NCI-H146 treated with DMSO at 0.1 percent for 48 hours (cell line): ENCODE results near the gene CDC7.
"Not testable (repeated sequence)": the region's sequence is repeated elsewhere in the genome, so short reads cannot be mapped to it uniquely, and the experiment has no call there.

ENCODE experiments used
- DNase-seq: peaks from one replicate; lab custom pipeline; 2025; ENCODE audit not compliant: unreplicated experiment; lab: John Stamatoyannopoulos, UW

Gene CDC7

GRCh38 chr1:91500756-91501522, at the start of gene CDC7:
Gene CDC7, plus strand, starts transcription at chr1:91500851. Its CDS starts 866 bp downstream, at chr1:91501717.
- peak; percentile 92 for DNase-seq

GRCh38 chr1:91454136-91454535, 46.5 kb upstream of the CDC7 start:
- no peak for DNase-seq

GRCh38 chr1:91455334-91455733, 45.3 kb upstream of the CDC7 start:
- no peak for DNase-seq

DNA sequence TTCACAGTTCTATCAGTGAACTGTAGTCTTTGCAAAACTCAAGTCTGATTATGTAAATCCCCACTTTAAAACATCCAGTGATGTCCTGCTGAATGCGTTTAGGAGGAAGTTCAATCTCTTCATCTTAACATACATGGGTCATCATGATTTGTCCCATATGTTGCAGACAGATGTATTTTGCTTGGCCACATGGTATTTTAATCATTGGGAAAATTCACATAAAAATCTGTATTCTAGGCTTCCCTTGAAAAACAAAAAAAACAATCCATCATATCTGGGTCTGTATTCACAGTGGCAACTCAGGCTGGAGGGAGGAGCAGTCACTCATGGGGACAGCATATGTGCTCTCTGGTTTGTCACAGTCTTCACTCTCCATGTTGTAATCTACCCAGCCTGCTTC, 44.8 kb upstream of the CDC7 start:
- no peak for DNase-seq

GRCh38 chr1:91465350-91465749, 35.3 kb upstream of the CDC7 start:
- DNase-seq, result not testable (repeated sequence)

- no peak for DNase-seq
Observed at GRCh38 chr1:91476533-91477217, 24.0 kb upstream of the CDC7 start.

DNA sequence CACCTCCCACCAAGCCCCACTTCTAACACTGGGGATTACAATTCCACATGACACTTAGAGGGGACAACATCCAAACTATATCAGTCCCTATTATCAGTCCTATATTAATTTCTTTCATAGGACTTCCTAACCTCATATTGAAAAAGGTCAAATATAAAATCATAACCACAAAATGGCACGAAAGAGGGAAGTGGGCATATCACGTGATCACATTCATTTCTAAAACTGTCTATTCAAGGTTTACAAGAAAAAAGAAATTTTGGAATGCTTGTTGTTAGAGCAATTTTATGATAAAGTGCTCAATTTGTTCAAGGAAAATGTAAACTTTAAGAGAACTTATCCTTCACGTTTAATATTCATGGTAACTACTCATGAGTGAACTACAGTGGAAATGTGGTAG, 13.2 kb upstream of the CDC7 start:
- DNase-seq, result no peak

DNA sequence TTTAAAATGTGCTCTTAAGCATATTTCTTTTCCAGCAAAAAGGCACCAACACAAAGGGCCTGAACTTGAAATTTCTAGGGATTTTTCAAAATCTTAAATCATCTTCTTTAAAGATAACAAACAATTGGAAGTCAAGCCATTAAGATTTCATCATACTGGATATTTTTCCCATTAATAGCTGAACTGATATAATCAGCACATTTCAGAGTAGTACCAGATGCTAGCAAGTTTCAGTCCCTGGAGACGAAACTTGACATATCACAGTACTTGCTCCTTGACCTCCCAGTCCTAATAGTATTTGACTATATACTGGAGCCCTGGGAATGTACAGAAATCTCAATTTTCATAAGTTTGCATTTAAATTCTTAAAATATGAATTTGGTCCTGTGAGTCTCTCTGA, 10.2 kb upstream of the CDC7 start:
- no peak for DNase-seq

DNA sequence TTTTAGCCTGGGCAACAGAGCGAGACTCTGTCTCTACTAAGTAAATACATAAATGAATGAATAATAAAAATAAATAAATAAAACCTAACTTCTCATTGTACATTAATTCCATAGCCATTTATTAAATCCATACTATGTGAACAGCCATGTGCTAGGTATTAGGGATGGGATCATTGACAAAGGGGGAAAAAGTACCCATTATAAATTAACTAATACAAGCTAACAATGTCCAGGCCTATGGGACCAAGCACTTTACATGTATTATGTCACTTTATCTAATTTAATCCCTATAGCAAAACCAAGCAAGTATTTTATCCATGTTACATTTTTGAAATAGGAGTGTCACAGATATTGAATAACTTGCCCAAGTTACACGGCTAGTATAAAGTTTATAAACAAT, 2.6 kb upstream of the CDC7 start:
- DNase-seq, result no peak

GRCh38 chr1:91498498-91499245, 2.0 kb upstream of the CDC7 start:
- DNase-seq, result no peak

GRCh38 chr1:91499346-91499745, 1.3 kb upstream of the CDC7 start:
- no peak for DNase-seq

DNA sequence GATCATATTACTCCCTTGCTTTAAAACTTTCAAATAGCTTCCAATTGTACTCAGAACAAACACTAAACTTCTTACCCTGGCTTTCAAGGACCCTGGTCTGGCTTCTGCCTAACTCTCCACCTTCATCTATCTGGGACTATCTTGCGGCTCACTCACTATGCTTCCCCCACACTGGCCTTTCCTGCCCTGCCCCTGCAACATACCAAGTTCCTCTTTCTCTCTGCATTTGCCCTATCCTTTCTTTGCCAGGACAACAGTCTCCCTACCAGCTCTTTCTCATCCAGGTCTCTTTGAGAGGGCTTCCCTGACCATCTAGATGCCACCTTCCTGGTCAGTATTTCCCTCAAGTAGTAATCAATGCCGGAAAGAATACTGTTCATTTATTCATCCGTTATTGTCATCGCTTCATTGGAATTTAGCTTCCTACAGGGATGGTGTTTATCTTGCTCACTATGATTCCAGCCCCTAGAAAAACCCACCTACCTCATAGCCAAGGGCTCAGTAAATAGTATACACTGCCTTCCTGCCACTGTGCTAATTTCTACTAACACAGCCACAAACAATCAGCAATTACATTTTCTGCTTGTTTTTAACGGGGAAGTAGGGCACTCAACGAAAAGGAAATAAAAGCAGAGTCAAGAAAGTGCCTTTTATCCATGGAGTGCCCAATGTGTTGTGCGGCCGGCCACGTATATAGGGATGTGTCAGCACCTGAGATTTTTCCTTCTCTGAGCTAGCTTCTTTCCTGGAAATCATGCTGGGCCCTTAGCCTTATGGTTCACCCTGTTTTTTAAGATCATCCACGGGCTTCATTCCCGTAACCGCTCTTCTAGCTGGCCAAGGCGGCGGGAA, 521 bp upstream of the CDC7 start:
- no peak for DNase-seq

GRCh38 chr1:91501523-91501851, 836 bp downstream of the CDC7 start:
- peak; percentile 90 for DNase-seq

DNA sequence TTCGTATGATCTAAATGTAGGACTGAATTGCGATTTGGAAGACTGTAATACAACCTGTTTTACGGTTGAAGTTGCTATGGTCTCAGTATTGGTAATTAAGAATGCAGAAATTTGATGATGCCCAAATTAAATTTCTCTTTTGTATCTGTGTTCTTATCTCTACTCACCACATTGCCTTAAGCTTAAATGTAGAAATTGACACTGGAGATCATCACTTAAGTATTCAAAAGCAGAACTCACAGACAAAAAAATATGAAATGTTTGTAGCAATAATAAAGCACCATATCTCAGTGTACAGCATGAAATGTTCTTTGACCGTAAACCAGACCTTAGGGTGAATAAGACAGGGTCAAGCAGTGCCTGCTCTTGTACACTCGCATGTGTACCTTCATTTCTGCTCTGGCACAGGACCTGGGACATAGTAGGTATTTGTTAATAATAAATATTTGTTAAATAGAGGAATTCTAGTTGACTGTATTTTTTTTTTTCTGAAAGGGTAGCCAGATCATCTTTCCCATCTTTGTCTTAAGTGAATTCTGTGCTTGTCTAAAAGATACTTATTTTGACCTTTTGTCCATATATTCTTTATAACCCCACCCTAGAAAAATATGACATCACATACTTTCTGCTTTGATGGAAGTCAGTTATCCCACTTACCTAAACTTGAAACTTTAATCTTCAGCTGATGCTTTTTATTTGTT, 1.5 kb downstream of the CDC7 start:
- DNase-seq, result no peak

DNA sequence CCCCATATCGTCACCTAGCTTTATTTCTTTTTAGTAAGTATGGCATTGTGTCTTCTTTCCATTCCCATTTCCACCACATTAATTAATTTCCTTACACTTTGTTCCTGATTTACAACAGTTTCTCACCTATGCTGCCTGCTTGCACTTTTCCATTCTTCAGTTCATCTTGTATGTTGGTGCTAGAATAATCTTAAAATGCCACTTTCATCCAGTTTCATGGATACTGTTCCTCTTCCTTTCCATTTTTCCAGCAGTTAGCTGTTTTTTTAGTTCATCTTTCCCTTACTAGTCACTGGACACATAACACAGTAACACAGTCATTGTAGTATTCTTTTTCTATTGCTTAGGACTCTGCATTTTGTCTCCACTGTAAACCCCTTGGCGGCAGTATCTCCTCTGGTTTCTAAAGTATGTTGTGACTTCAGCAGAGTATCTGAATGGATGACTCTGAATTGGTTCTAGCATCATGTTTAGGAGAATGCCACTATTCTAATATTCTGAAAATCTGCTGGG, 2.1 kb downstream of the CDC7 start:
- DNase-seq, result no peak

GRCh38 chr1:91503332-91503900, 2.8 kb downstream of the CDC7 start:
- DNase-seq, result no peak

GRCh38 chr1:91503975-91504530, 3.4 kb downstream of the CDC7 start:
- DNase-seq, result no peak

GRCh38 chr1:91505086-91505485, 4.4 kb downstream of the CDC7 start:
- DNase-seq, result no peak

- DNase-seq, result no peak
Observed at GRCh38 chr1:91506071-91506470, 5.4 kb downstream of the CDC7 start.

DNA sequence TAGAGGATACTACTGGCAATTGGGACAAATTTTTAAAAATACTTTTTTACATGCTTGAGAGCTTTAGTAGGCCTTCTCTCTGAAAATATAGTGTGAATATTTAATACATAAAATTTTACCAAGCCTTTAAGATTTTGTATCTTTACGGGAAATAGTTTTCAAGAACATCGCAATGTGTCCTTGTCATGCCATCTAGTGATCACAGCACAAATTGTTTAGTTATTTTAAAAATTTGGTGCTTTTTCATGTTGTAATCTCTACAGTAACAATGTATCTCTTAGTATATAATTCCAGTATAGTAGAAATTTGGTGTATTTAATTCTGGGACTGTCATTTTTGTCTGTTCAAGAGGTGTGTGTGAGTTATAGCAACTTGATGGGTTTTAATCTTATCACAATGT, 6.7 kb downstream of the CDC7 start:
- DNase-seq, result no peak
